ENCODE data around the gene TMPO. TPM values are rescaled to one million over a fixed set of nuclear protein-coding genes. Genes with fewer than 3 reads are reported as not detected.
"Not testable (repeated sequence)": the region's sequence is repeated elsewhere in the genome, so short reads cannot be mapped to it uniquely, and the experiment has no call there.

Gene TMPO, protein sequence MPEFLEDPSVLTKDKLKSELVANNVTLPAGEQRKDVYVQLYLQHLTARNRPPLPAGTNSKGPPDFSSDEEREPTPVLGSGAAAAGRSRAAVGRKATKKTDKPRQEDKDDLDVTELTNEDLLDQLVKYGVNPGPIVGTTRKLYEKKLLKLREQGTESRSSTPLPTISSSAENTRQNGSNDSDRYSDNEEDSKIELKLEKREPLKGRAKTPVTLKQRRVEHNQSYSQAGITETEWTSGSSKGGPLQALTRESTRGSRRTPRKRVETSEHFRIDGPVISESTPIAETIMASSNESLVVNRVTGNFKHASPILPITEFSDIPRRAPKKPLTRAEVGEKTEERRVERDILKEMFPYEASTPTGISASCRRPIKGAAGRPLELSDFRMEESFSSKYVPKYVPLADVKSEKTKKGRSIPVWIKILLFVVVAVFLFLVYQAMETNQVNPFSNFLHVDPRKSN
- 58.0 and 65.3 TPM in 2 replicates for total RNA-seq

- no peak for DNase-seq (ENCODE audit: extremely low read depth, low read depth, low spot score)
Observed at GRCh38 chr12:98515287-98516110, at the start of gene TMPO. TSS of gene TMPO (plus strand) at chr12:98515590. CDS start at chr12:98515868, 278 bp downstream.

DNA sequence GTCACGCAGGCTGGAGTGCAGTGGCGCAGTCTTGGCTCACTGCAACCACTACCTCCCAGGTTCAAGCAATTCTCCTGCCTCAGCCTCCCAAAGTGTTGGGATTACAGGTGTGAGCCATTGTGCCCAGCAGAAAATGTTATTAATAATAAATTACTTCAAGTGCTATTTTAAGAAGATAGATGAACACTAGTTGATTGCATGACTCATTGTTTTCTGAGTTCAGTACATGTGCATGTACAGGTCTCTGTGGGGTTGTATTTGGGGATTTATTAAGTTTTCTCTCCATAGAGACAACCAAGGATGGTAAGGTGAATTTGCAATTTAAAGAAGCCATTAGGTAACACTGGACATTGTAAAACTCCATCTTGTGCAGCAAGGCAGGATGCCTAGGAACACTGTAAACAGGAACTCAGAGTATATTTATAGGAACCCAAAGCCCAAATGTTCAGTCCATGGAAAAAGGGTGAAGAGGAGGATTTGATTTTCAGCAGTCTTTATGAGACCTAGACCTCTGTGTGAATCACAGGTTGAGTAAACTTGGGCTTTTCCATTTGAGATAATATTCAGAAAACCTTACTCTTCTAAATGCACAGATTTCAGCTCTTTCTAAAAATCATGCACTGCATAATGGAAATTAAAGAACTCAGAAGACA is 49.3 kb upstream of the TMPO start:
- no peak for DNase-seq (ENCODE audit: extremely low read depth, low read depth, low spot score)

- no peak for DNase-seq (ENCODE audit: extremely low read depth, low read depth, low spot score)
Observed at GRCh38 chr12:98466640-98467400, 48.6 kb upstream of the TMPO start.

- no peak for DNase-seq (ENCODE audit: extremely low read depth, low read depth, low spot score)
Observed at GRCh38 chr12:98469109-98469508, 46.3 kb upstream of the TMPO start.

GRCh38 chr12:98470469-98471082 is 44.8 kb upstream of the TMPO start:
- DNase-seq (ENCODE audit: extremely low read depth, low read depth, low spot score): no peak

DNA sequence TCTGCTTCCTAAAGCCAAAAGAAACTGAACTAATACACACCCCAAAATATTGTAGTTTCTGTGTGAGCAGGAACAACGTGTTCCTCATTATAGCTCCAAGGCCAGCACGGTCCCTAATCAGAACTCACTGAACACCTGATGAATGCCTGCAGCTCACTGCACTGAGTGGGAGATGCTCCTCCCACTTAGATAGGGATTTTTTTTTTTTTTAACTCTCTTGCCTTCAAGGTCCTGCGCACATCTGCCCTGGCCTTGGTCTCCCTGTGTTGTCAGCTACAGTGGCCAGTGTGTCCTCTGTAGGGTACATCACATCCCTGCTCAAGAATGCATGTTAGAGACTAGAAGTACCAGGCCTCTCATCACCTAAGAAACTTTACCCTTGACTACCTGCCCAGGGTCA is 44.3 kb upstream of the TMPO start:
- DNase-seq (ENCODE audit: extremely low read depth, low read depth, low spot score): no peak

GRCh38 chr12:98475565-98475908 is 39.9 kb upstream of the TMPO start:
- no peak for DNase-seq (ENCODE audit: extremely low read depth, low read depth, low spot score)

- no peak for DNase-seq (ENCODE audit: extremely low read depth, low read depth, low spot score)
Observed at GRCh38 chr12:98478606-98479005, 36.8 kb upstream of the TMPO start.

DNA sequence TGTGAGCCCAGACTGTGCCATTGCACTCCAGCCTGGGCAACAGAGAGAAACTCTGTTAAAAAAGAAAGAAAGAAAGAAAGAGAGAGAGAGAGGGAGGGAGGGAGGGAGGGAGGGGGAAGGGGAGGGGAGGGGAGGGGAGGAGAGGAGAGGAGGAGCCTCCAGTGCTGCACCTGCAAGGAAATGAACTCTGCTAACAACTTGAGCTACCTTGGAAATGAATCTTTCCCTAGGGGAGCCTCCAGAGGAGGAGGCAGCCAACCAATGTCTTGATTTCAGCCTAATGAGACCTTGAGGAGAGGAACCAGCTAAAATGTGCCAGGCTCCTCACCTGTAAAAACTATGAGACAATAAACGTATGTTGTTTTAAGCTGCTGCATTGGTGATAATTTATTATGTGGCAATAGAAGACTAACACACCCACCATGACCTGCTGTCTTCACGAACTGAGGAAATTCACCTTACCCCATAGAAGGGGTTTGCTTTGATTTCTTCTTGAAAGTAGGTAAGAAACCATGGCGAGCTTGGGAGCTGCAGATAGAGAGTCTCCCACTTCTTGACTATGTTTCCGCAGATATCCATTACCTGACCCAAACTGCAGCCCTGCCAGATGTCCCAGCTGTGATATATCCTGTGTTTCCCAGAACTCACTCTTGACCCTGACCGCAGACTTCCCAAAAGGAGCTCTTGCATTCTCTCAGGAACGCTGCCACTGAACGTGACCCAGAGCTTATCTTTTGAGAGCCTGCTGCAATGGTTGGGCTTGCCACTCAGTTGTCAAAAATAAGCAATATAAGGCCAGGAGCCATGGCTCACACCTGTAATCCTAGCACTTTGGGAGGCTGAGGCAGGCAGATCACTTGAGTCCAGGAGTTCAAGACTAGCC is 31.5 kb upstream of the TMPO start:
- no peak for DNase-seq (ENCODE audit: extremely low read depth, low read depth, low spot score)

DNA sequence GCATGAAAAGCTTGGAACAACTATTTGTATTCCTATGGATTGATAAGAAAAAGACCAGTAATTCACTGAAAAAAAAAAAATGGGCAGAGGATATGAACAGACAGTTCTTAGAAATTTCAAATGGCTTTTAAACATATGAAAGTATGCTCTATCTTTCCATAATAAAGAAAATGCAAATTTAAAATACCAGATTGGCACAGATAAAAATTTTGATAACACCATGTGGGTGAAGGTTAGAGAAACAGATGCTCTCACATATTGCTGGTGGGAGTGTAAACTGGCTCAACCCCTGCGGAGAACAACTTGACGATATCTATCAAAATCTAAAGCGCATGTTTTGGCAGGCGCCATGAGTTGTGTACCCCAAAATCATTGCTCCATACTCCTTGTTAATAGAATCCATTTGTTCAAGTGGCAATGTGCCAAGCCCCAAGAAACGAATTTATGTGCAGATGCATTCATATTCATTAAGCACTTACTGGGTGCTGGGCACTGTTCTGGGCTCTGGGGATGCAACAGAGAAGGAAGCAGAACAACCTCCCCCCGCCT is 29.5 kb upstream of the TMPO start:
- no peak for DNase-seq (ENCODE audit: extremely low read depth, low read depth, low spot score)

DNA sequence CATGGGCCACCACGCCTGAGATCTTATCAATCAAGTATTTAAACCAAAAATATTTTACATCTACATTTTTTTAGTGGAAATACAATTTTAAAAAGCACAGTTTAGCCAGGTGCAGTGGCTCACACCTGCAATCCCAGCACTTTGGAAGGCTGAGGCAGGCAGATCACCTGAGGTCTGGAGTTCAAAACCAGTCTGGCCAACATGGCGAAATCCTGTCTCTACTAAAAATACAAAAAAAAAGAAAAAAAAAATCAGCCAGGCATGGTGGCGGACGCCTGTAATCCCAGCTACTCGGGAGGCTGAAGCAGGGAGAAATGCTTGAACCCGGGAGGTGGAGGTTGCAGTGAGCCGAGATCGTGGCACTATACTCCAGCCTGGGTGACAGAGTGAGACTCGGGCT is 27.0 kb upstream of the TMPO start:
- DNase-seq (ENCODE audit: extremely low read depth, low read depth, low spot score): not testable (repeated sequence)

DNA sequence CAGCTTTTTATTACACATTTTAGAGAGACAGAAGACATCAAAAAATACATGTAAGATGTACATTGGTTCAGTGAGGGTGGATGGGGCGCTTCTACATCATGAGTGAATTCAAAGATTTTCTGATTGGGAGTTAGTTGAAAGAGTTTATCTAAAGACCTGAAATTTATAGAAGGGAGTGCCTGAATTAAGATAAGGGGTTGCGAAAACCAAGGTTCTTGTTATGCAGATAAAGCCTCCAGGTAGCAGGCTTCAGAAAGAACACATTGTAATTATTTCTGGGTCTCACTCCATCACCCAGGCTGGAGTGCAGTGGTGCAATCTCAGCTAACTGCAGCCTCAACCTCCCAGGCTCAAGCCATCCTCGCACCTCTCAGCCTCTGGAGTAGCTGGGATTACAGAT is 26.2 kb upstream of the TMPO start:
- no peak for DNase-seq (ENCODE audit: extremely low read depth, low read depth, low spot score)

DNA sequence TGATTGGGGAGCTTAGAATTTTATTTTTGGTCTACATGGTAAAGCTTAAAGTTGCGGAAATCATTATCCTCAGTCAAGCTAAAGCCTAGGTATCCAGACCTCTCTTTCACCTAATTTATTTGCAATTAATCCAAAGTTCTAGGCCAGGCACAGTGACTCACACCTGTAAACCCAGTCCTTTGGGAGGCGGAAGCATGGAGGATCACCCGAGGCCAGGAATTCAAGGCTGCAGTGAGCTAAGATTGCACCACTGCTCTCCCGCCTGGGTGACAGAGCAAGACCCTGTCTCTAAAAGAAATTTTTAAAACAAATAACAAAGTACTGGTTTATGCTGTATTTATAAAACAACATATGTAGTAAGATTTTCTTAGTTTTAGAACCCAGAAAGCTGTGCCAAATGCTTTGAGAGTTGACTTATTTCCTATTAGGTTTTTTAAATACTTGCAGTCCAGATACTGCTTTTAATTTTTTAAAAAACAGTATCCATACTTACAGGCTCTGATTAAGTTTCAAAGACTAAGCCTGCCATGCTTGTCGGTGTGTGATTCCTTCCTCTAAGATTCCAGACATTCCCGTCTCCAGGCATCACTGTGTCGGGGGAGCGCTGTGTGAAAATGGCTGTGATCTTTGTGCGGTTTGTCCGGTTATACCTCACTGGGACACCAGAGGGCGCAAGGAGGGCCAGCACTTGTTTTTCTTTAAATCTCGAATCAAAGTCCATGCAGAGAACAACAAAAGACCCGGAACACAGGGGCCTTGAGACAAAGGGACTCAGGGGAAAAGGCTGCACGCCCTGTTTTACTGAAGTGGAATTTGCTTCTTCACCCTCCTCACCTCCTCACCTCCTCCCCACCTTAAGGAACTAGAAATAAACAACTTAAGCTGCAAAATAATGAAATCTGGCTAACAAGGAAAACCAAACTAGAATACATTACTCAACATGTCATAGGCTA is 24.6 kb upstream of the TMPO start:
- peak; percentile 92 for DNase-seq (ENCODE audit: extremely low read depth, low read depth, low spot score)

DNA sequence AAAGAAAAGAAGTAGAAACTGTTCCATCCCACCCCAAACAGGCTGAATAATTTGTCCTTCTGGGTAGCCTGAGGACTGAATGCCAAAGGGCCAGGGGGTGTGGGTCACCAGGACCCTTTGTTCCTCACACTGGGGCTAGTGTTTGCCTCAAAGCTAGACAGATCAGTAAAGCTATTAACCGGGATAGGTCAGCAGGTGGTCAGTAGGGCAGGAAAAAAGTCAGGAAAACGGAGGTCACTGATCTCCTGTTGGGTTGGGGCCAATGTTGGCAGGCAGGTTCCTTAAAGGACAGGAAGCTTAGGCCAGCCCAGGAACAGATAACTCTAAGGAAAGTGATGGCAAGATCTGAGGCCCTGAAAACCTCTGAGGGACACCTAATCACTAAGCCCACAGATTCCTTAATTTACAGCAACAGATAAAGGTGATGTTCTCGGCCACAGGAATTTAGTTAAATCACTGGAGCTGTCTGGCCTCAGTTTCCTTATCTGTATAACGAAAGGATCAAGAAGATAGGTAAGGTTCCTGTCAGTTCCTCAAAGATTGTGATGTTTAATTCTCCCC is 22.7 kb upstream of the TMPO start:
- DNase-seq (ENCODE audit: extremely low read depth, low read depth, low spot score): no peak

- DNase-seq (ENCODE audit: extremely low read depth, low read depth, low spot score): not testable (repeated sequence)
Observed at GRCh38 chr12:98501266-98501629, 14.1 kb upstream of the TMPO start.

DNA sequence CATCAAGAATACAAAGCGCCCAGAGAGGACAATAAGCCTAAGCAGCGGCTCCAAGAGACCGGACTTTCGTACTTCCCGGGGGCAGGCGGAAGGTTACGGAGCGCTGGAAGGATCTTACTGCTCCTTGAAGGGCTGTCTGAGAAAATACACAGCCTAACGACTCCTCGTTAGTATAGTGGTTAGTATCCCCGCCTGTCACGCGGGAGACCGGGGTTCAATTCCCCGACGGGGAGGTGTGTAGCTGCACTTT is 12.1 kb upstream of the TMPO start:
- peak; percentile 95 for DNase-seq (ENCODE audit: extremely low read depth, low read depth, low spot score)

DNA sequence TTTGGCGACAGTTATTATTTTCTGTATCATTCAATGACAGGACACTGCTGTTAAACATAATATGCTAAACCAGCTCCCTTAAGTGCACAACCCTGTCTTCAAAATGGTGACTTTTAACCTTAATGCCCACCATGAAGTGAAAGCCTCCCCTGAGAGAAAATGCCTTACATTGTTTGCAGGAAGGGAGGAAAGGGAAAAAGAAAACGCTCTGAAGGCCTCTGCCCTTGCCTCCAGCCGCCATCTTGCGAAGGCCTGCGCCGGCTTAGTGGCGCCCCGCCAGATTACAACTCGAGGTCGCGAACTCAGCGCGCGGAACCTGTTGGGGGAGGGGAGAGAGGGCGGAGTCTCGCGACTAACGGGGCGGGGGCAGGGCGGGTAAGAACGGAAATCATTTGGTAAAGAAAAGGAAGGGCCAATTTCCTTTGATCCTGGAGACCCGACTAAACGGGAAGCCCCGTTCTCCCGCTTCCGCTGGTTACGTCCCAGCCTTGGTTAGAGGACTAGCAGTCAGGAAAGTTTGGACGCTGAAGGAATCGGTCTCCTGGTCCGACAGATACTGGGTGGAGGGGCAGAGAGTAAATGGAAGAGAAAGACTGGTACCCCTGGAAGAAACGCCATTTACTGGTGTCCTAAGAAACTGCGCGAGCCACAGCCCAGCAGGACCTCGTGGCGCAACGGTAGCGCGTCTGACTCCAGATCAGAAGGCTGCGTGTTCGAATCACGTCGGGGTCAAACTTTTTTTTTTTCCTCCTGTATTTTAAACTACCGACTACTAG is 11.6 kb upstream of the TMPO start:
- peak; percentile 73 for DNase-seq (ENCODE audit: extremely low read depth, low read depth, low spot score)
